Loucy (cell line): ENCODE results near the gene NLRC5.

ENCODE experiments used
- H2AFZ ChIP-seq: fragments of 200-600 bp; sonication (generic); 2 replicates; pipeline ENCODE4 v1.6.0; 2016; ENCODE audit warnings: antibody characterized with exemption, mild to moderate bottlenecking, low read length, moderate library complexity
- H3F3A ChIP-seq: fragments of 200-600 bp; 2 replicates; pipeline ENCODE4 v1.6.0; 2016; ENCODE audit warnings: antibody characterized with exemption, low read depth, mild to moderate bottlenecking
- H3K27me3 ChIP-seq: fragments of 200-600 bp; sonication (generic); 2 replicates; pipeline ENCODE4 v1.6.1; 2014; ENCODE audit warnings: low read length, mild to moderate bottlenecking; ENCODE audit not compliant: insufficient read depth, poor library complexity, severe bottlenecking
- H3K36me3 ChIP-seq: fragments of 200-600 bp; sonication (generic); 2 replicates; pipeline ENCODE4 v1.6.1; 2016; ENCODE audit warnings: low read length; ENCODE audit not compliant: insufficient read depth
- H3K4me1 ChIP-seq: fragments of 200-600 bp; sonication (generic); 2 replicates; pipeline ENCODE4 v1.5.1; 2014; ENCODE audit warnings: low read length, mild to moderate bottlenecking; ENCODE audit not compliant: insufficient read depth, poor library complexity, severe bottlenecking
- H3K4me2 ChIP-seq: fragments of 200-600 bp; sonication (generic); 2 replicates; pipeline ENCODE4 v1.6.0; 2014; ENCODE audit warnings: antibody characterized with exemption, low read length, low read depth, mild to moderate bottlenecking; ENCODE audit not compliant: poor library complexity, severe bottlenecking
- H3K4me3 ChIP-seq: fragments of 200-600 bp; sonication (generic); 2 replicates; pipeline ENCODE4 v1.5.1; 2014; ENCODE audit warnings: low read length, mild to moderate bottlenecking, mixed read lengths; ENCODE audit not compliant: poor library complexity, severe bottlenecking
- H3K79me2 ChIP-seq: fragments of 200-600 bp; sonication (generic); 2 replicates; pipeline ENCODE4 v1.6.1; 2014; ENCODE audit warnings: low read length; ENCODE audit not compliant: insufficient read depth
- H3K9ac ChIP-seq: fragments of 200-600 bp; sonication (generic); 2 replicates; pipeline ENCODE4 v1.6.0; 2014; ENCODE audit warnings: mild to moderate bottlenecking, low read depth, low read length, moderate library complexity; ENCODE audit not compliant: poor library complexity, severe bottlenecking
- H3K9me2 ChIP-seq: fragments of 200-600 bp; sonication (generic); replicated peaks from 2 replicates; pipeline ENCODE4 v1.6.1; 2016; ENCODE audit warnings: low read depth, low read length, mixed read lengths
- H3K9me3 ChIP-seq: fragments of 200-600 bp; sonication (generic); 2 replicates; pipeline ENCODE4 v1.6.1; 2014; ENCODE audit warnings: mild to moderate bottlenecking, antibody characterized with exemption, low read length, low read depth; ENCODE audit not compliant: insufficient read depth
- H4K20me1 ChIP-seq: fragments of 200-600 bp; sonication (generic); 2 replicates; pipeline ENCODE4 v1.6.0; 2014; ENCODE audit warnings: antibody characterized with exemption, low read length, mild to moderate bottlenecking; ENCODE audit not compliant: insufficient read depth, poor library complexity, severe bottlenecking
- CTCF ChIP-seq: fragments of 200-600 bp; sonication (generic); conservative IDR thresholded peaks from 2 replicates; pipeline ENCODE4 v1.5.1; 2014; ENCODE audit warnings: mild to moderate bottlenecking, antibody characterized with exemption, low read length
- EZH2phosphoT487 ChIP-seq: fragments of 200-600 bp; IDR thresholded peaks from 2 replicates; pipeline ENCODE4 v1.6.1; 2018; ENCODE audit warnings: antibody characterized with exemption, mild to moderate bottlenecking, moderate library complexity, borderline replicate concordance

The NLRC5 gene

GRCh38 chr16:57100445-57100844 lies 111.1 kb downstream of the NLRC5 start:
- Histone ChIP-seq H3K9ac (no peak overlapping the region), H3K4me2 (no peak overlapping the region), H3K27me3 (no peaks in the 10 kb centered on the region), H3F3A (no peaks in the 10 kb centered on the region), H3K4me1 (peaks cover 52% of the 10 kb centered on the region), H3K4me3 (no peak overlapping the region), H2AFZ (no peak overlapping the region), H4K20me1 (peaks cover 3% of the 10 kb centered on the region), H3K36me3 (no peaks in the 10 kb centered on the region), H3K9me2 (no peaks in the 10 kb centered on the region), H3K9me3 (no peaks in the 10 kb centered on the region), H3K79me2 (peaks cover 67% of the 10 kb centered on the region; the same call in 1 of the 2 replicates)
- TF ChIP-seq EZH2phosphoT487 (no peak), CTCF (no peak)

- Histone ChIP-seq H3K36me3 (no peaks in the 10 kb centered on the region), H3K9ac (no peak overlapping the region), H4K20me1 (peaks cover 7% of the 10 kb centered on the region), H2AFZ (no peak overlapping the region), H3K4me2 (no peak overlapping the region), H3K27me3 (no peaks in the 10 kb centered on the region), H3K4me1 (peaks cover 42% of the 10 kb centered on the region), H3F3A (no peaks in the 10 kb centered on the region), H3K9me2 (no peaks in the 10 kb centered on the region), H3K79me2 (peaks cover 62% of the 10 kb centered on the region), H3K9me3 (no peaks in the 10 kb centered on the region), H3K4me3 (no peak overlapping the region)
- no peak for TF ChIP-seq EZH2phosphoT487
- TF ChIP-seq CTCF: no peak
Observed at GRCh38 chr16:57102888-57103851, 113.8 kb downstream of the NLRC5 start.

GRCh38 chr16:57104706-57105105 lies 115.3 kb downstream of the NLRC5 start:
- Histone ChIP-seq H3K27me3 (no peaks in the 10 kb centered on the region), H2AFZ (no peak overlapping the region), H3K4me3 (no peak overlapping the region), H4K20me1 (peaks cover 7% of the 10 kb centered on the region), H3K79me2 (peaks cover 55% of the 10 kb centered on the region), H3K9ac (no peak overlapping the region), H3K36me3 (no peaks in the 10 kb centered on the region), H3K9me3 (no peaks in the 10 kb centered on the region), H3K4me1 (peaks cover 35% of the 10 kb centered on the region), H3K9me2 (no peaks in the 10 kb centered on the region), H3K4me2 (peak overlapping the region; percentile 9), H3F3A (no peaks in the 10 kb centered on the region)
- no peak for TF ChIP-seq CTCF
- no peak for TF ChIP-seq EZH2phosphoT487
